Ishikawa (cell line): ENCODE measurements around the gene PCBP3.

Experiments used
- CEBPB ChIP-seq: IDR thresholded peaks from 2 replicates; pipeline ENCODE4 v1.6.1; 2012
- CREB1 ChIP-seq: IDR thresholded peaks from 2 replicates; pipeline ENCODE4 v1.6.1; 2012; ENCODE audit warnings: low read depth
- EGR1 ChIP-seq: IDR thresholded peaks from 2 replicates; pipeline ENCODE4 v1.6.1; 2012
- EP300 ChIP-seq: IDR thresholded peaks from 2 replicates; pipeline ENCODE4 v1.6.1; 2012; ENCODE audit warnings: borderline replicate concordance
- FOXM1 ChIP-seq: IDR thresholded peaks from 2 replicates; pipeline ENCODE4 v1.6.1; 2012; ENCODE audit warnings: low read depth, borderline replicate concordance
- MAX ChIP-seq: IDR thresholded peaks from 2 replicates; pipeline ENCODE4 v1.6.1; 2012
- NFIC ChIP-seq: IDR thresholded peaks from 2 replicates; pipeline ENCODE4 v1.6.1; 2012
- RAD21 ChIP-seq: IDR thresholded peaks from 2 replicates; pipeline ENCODE4 v1.6.1; 2012; ENCODE audit warnings: low read depth
- REST ChIP-seq: IDR thresholded peaks from 2 replicates; pipeline ENCODE4 v1.6.1; 2012; ENCODE audit warnings: low read depth, mild to moderate bottlenecking
- TAF1 ChIP-seq: IDR thresholded peaks from 2 replicates; pipeline ENCODE4 v1.6.1; 2012; ENCODE audit warnings: low read depth, mild to moderate bottlenecking
- TCF12 ChIP-seq: IDR thresholded peaks from 2 replicates; pipeline ENCODE4 v1.6.1; 2012; ENCODE audit warnings: low read depth
- TEAD4 ChIP-seq: IDR thresholded peaks from 2 replicates; pipeline ENCODE4 v1.6.1; 2012
- USF1 ChIP-seq: IDR thresholded peaks from 2 replicates; pipeline ENCODE4 v1.6.1; 2012
- YY1 ChIP-seq: IDR thresholded peaks from 2 replicates; pipeline ENCODE4 v1.6.1; 2012; ENCODE audit warnings: low read depth
- ZBTB7A ChIP-seq: IDR thresholded peaks from 2 replicates; pipeline ENCODE4 v1.6.1; 2012; ENCODE audit warnings: low read depth

PCBP3 gene

GRCh38 chr21:45721671-45722070, 78.1 kb downstream of the PCBP3 start:
- TF ChIP-seq TCF12 (no peak), USF1 (no peak), CEBPB (no peak)

- TF ChIP-seq TAF1, result no peak
- no peak for TF ChIP-seq CREB1
- no peak for TF ChIP-seq EP300
- TF ChIP-seq CEBPB, result no peak
- TF ChIP-seq TCF12, result no peak
- no peak for TF ChIP-seq NFIC
- TF ChIP-seq REST, result no peak
- TF ChIP-seq TEAD4, result no peak
- no peak for TF ChIP-seq ZBTB7A
- no peak for TF ChIP-seq EGR1
- no peak for TF ChIP-seq FOXM1
- no peak for TF ChIP-seq YY1
- TF ChIP-seq USF1, result no peak
- TF ChIP-seq RAD21, result no peak
- no peak for TF ChIP-seq MAX
Measured at GRCh38 chr21:45723049-45723958, 79.8 kb downstream of the PCBP3 start.

GRCh38 chr21:45724345-45724961, 80.9 kb downstream of the PCBP3 start:
- TF ChIP-seq USF1 (no peak), FOXM1 (no peak), YY1 (no peak), EP300 (no peak), NFIC (no peak), MAX (no peak), CEBPB (no peak), CREB1 (no peak), REST (no peak), TEAD4 (no peak), RAD21 (no peak), EGR1 (no peak)

- TF ChIP-seq FOXM1, result no peak
- TF ChIP-seq REST, result no peak
- TF ChIP-seq EP300, result no peak
- no peak for TF ChIP-seq ZBTB7A
- TF ChIP-seq MAX, result no peak
- TF ChIP-seq TAF1, result no peak
- no peak for TF ChIP-seq TCF12
- TF ChIP-seq TEAD4, result no peak
- TF ChIP-seq NFIC, result no peak
- TF ChIP-seq EGR1, result no peak
- TF ChIP-seq YY1, result no peak
- no peak for TF ChIP-seq CREB1
- no peak for TF ChIP-seq RAD21
- TF ChIP-seq USF1, result no peak
- no peak for TF ChIP-seq CEBPB
Measured at GRCh38 chr21:45724994-45725843, 81.7 kb downstream of the PCBP3 start.
